Measurements from ENCODE around the gene S100A2. TPM values are rescaled to one million over a fixed set of nuclear protein-coding genes. Genes with fewer than 3 reads are reported as not detected.

Gene S100A2
- total RNA-seq, 1 donor from 2014 or later, result not detected

DNA sequence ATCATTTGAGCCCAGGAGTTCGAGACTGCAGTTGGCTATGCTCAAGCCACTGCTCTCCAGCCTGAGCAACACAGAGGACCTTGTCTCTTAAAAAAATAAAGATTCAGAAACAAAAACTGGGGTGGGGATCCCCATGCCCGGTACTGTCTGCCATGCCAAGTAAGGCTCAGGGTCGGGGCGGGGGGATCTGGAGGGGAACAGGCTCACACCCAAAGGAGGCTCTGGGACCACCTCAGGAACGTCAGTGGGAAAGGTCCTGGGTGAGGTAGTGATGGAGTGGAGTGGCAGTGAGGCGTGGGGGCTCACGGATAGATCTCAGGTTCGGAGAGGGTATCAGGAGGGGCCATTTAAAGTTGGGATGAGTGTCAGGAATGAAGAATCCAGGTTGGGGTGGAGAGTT is 19.3 kb downstream of the S100A2 start:
- no peaks in the 10 kb centered on the region for H3K27me3 Mint-ChIP-seq (ENCODE audit: low read depth)
- peak overlapping the region; percentile 37 for H3K27ac Mint-ChIP-seq (ENCODE audit: unreplicated experiment)
- TF ChIP-seq, protein P1, sequence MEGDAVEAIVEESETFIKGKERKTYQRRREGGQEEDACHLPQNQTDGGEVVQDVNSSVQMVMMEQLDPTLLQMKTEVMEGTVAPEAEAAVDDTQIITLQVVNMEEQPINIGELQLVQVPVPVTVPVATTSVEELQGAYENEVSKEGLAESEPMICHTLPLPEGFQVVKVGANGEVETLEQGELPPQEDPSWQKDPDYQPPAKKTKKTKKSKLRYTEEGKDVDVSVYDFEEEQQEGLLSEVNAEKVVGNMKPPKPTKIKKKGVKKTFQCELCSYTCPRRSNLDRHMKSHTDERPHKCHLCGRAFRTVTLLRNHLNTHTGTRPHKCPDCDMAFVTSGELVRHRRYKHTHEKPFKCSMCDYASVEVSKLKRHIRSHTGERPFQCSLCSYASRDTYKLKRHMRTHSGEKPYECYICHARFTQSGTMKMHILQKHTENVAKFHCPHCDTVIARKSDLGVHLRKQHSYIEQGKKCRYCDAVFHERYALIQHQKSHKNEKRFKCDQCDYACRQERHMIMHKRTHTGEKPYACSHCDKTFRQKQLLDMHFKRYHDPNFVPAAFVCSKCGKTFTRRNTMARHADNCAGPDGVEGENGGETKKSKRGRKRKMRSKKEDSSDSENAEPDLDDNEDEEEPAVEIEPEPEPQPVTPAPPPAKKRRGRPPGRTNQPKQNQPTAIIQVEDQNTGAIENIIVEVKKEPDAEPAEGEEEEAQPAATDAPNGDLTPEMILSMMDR (conservative IDR thresholded peaks at IDR 0.05), result no peak
- no peaks in the 10 kb centered on the region for H3K9me3 Mint-ChIP-seq
- no peak overlapping the region for H3K4me3 Mint-ChIP-seq
- peaks cover 59% of the 10 kb centered on the region for H3K4me1 Mint-ChIP-seq
- no peaks in the 10 kb centered on the region for H3K36me3 Mint-ChIP-seq (ENCODE audit: low read depth)
- no peak for DNase-seq (ENCODE audit: low read depth, low spot score)

DNA sequence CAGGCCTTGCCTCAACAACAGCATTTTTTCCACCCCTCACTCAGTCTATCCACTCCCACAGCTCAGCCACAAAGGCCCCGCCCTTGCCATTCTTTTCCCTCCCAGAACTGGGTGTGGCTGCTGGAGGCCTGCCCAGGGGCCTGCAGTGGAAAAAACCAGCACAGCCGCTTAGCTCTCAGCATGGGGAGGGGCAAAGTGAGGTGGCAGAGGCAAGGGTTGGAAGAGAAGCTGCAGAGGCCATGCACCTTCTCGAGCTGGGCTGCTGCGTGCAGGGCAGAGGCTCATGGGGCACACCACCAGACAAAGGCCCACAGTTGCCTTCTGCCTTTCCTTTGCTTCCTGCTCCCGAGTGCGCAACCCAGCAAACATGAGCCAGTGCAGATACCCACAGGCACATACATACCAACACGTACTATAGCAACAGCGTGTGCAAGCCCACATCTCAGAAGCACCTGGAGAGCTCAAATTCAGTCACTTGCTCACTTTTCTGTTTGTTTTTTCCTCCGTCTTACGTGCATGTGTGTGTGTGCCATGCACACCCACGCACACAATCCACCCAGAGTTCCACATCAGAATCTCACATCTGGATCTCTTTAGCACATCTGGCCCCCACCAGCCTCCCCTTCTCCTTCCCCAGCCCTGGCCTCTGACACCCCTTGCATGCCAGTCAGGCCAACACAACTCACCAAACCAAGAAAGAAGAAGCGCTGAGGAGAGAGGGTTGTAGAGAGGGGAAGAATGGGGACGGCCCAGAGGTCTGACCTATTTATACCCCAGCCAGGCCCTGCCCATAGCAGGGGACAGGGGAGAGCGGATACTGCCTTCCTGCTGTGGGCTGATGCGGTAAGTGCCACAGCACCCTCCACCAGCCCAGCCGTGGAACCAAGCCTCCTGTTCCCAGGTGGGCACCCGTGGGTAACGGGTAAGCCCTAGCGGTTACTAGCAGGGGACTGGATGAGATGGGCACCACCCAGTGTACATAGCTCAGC is 20.3 kb downstream of the S100A2 start, which contains the start of gene S100A4:
S100A4 (minus strand) TSS at position 740 of the 989 bp plus-strand sequence. CDS start 1,012 bp downstream, outside the sequence.
- peak within 1 kb of the TSS; percentile 97 for H3K27ac Mint-ChIP-seq (ENCODE audit: unreplicated experiment)
- no peaks in the 10 kb centered on the region for H3K36me3 Mint-ChIP-seq (ENCODE audit: low read depth)
- TF ChIP-seq, protein P1 (conservative IDR thresholded peaks at IDR 0.05), result no peak
- H3K4me1 Mint-ChIP-seq, result peaks cover 51% of the 10 kb centered on the region
- H3K9me3 Mint-ChIP-seq, result no peaks in the 10 kb centered on the region
- peak; percentile 79 for DNase-seq (ENCODE audit: low read depth, low spot score)
- H3K27me3 Mint-ChIP-seq (ENCODE audit: low read depth), result no peaks in the 10 kb centered on the region
- peak within 1 kb of the TSS; percentile 54 for H3K4me3 Mint-ChIP-seq

DNA sequence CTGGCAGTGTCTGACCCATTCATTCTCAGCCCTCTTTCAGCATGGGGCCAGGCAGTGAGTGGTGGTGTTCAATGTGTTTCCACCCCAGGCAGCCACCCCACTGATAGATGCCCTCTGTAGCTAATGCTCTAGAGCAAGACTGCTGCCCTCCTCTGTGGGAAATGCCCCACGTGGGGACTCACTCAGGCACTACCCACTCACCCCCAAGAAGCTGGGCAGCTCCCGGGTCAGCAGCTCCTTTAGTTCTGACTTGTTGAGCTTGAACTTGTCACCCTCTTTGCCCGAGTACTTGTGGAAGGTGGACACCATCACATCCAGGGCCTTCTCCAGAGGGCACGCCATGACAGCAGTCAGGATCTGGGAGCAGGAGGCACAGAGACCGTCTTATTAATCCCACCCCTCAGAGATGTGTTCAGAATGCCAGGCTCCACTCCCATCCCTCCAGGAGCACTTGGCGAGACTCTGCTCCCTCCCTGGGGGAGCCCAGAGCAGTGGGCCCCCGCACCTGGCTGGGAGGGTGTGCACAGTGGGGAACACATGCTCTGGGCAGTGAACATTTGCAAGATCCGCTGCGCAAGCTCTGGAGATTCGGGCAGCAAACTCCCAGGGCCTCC is 21.1 kb downstream of the S100A2 start:
- Mint-ChIP-seq H3K4me3 (peak overlapping the region; percentile 54), H3K36me3 (ENCODE audit: low read depth) (no peaks in the 10 kb centered on the region), H3K9me3 (no peaks in the 10 kb centered on the region), H3K27ac (ENCODE audit: unreplicated experiment) (peak overlapping the region; percentile 97), H3K4me1 (peaks cover 47% of the 10 kb centered on the region), H3K27me3 (ENCODE audit: low read depth) (no peaks in the 10 kb centered on the region)
- DNase-seq (ENCODE audit: low read depth, low spot score), result no peak
- TF ChIP-seq, protein P1 (conservative IDR thresholded peaks at IDR 0.05), result no peak

DNA sequence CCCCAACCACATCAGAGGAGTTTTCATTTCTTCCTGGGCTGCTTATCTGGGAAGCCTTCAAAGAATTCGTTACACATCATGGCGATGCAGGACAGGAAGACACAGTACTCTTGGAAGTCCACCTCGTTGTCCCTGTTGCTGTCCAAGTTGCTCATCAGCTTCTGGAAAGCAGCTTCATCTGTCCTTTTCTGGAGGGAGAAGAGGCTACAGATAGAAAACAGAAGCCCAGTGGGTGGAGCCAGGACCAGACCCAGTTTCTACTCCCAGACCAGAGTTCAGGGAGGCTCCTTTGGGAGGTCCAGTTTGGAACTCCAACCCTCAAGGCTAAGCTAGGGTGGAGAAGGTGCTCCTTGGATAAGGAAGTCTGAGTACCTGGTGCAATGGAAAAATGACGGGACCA is 21.9 kb downstream of the S100A2 start:
- H3K36me3 Mint-ChIP-seq (ENCODE audit: low read depth), result no peaks in the 10 kb centered on the region
- no peaks in the 10 kb centered on the region for H3K27me3 Mint-ChIP-seq (ENCODE audit: low read depth)
- H3K4me1 Mint-ChIP-seq, result peaks cover 39% of the 10 kb centered on the region
- no peak overlapping the region for H3K4me3 Mint-ChIP-seq
- H3K9me3 Mint-ChIP-seq, result no peaks in the 10 kb centered on the region
- TF ChIP-seq, protein P1 (conservative IDR thresholded peaks at IDR 0.05), result no peak
- DNase-seq (ENCODE audit: low read depth, low spot score), result no peak
- H3K27ac Mint-ChIP-seq (ENCODE audit: unreplicated experiment), result no peak overlapping the region

DNA sequence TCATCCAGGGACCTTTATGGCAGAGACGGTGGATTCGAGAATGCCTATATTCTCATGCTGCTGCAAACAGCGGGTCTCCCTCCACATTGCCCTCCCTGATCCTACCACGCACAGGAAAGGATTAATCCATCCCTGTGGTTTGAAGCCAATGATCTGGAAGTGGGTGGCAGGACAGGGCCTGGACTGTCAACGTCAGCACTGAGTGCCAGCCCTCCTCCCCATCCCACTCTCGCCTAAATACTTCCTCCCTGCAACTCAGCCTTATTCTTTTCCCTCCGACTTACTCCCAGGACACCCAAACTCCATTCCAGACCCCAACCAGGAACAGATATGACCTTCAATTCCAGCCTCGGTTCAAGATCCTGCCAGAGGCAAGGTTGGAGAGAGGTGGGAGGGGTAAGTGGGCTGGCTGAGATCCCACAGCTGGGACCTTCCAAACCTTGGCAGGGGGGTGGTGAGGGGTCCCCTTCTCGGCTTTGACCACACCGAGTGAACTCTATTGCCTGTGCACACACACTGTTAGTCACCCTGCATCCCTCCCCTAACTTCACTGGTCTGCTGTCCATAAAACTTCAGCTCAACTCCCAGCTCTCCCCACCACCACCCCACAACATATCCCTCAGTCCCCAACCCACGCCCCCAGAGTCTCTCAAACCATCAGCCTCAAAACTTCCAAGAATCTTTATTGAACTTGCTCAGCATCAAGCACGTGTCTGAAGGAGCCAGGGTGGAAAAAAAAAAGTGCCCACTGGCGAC is 22.5 kb downstream of the S100A2 start:
- TF ChIP-seq, protein P1 (conservative IDR thresholded peaks at IDR 0.05), result no peak
- no peaks in the 10 kb centered on the region for H3K27me3 Mint-ChIP-seq (ENCODE audit: low read depth)
- DNase-seq (ENCODE audit: low read depth, low spot score), result no peak
- H3K4me3 Mint-ChIP-seq, result no peak overlapping the region
- peaks cover 34% of the 10 kb centered on the region for H3K4me1 Mint-ChIP-seq
- H3K36me3 Mint-ChIP-seq (ENCODE audit: low read depth), result no peaks in the 10 kb centered on the region
- no peak overlapping the region for H3K27ac Mint-ChIP-seq (ENCODE audit: unreplicated experiment)
- no peaks in the 10 kb centered on the region for H3K9me3 Mint-ChIP-seq

All from neural crest cell (in vitro differentiated cells).